Uterus (tissue), 4 donors: ENCODE measurements around the gene CTDSP1. TPM values are rescaled to one million over a fixed set of nuclear protein-coding genes. Genes with fewer than 3 reads are reported as not detected.
A peak's percentile ranks its signal among the peaks of the same experiment; 100 is the strongest.

ENCODE experiments used
- DNase-seq, 2 donors: peaks; one replicate each; pipeline ENCODE4 v3.0.0-alpha.2; 2019 to 2020
- H3K27ac ChIP-seq, 2 donors: fragments of 200-600 bp; sonication (generic); 1 replicate in 1 of 2; 2 replicates in 1 of 2; pipeline ENCODE4 v1.5.1; 2016 to 2018
- H3K27me3 ChIP-seq, 2 donors: fragments of 200-600 bp; sonication (generic); one replicate each; pipeline ENCODE4 v1.5.1; 2018 to 2019; ENCODE audit warnings: control low read depth in 1 of 2
- H3K36me3 ChIP-seq, 2 donors: fragments of 200-600 bp; sonication (generic); one replicate each; pipeline ENCODE4 v1.5.1; 2019; ENCODE audit warnings: control low read depth in 1 of 2
- H3K4me1 ChIP-seq, 2 donors: fragments of 200-600 bp; sonication (generic); one replicate each; pipeline ENCODE4 v1.5.1; 2018 to 2019; ENCODE audit warnings: control low read depth in 1 of 2
- H3K4me3 ChIP-seq, 2 donors: fragments of 200-600 bp; sonication (generic); 1 replicate in 1 of 2; 2 replicates in 1 of 2; pipeline ENCODE4 v1.5.1; 2018 to 2019; ENCODE audit warnings: mild to moderate bottlenecking in 1 of 2
- H3K9me3 ChIP-seq, 2 donors: fragments of 200-600 bp; sonication (generic); one replicate each; pipeline ENCODE4 v1.5.1; 2019; ENCODE audit warnings: control low read depth in 1 of 2
- POLR2A ChIP-seq, 2 donors: fragments of 450-650 bp; IDR thresholded peaks; one replicate each; pipeline ENCODE4 v1.6.1; 2016; ENCODE audit warnings: antibody characterized with exemption in 2 of 2, mild to moderate bottlenecking in 1 of 2, moderate library complexity in 1 of 2
- intact Hi-C: fragments of 100-400 bp; cut with DNase I; formaldehyde crosslinking; loops from one replicate; pipeline ENCODE4 v1.15.1; 2023; ENCODE audit warnings: low total_unique reads
- total RNA-seq, 4 donors: library from RNA; depleted of rRNA in 3 of 4; stranded (reverse); fragments of >200 nt in 3 of 4; gene quantifications; one replicate each; pipeline versions ENCODE4 v1.1.0 to v1.2.4, GENCODE V29; 2014 to 2023
- TF ChIP-seq, protein P1 (sequence below), 4 experiments: fragments of 200-600 bp in 2 of 4; fragments of 450-650 bp in 2 of 4; sonication (generic) in 2 of 4; IDR thresholded peaks; one replicate each; pipeline ENCODE4 v1.5.1; 2016 to 2019; ENCODE audit warnings: antibody characterized with exemption in 4 of 4, mild to moderate bottlenecking in 2 of 4, moderate library complexity in 1 of 4
- donor health status: DM: yes; HTN: yes; CAD: no.

Gene CTDSP1
- total RNA-seq, 4 donors from 2014 or later = 48.8 to 198 (median 76.8) TPM

GRCh38 chr2:218395826-218396687 lies 3.6 kb upstream of the CTDSP1 start:
- no peaks in the 10 kb centered on the region for H3K36me3 ChIP-seq
- no peaks in the 10 kb centered on the region for H3K27me3 ChIP-seq
- no peaks in the 10 kb centered on the region for H3K9me3 ChIP-seq
- intact Hi-C loops = loop anchor here (10.0 kb wide), 1 partner anchor 101 kb away; the partner anchor contains the start of gene TMBIM1
- H3K4me3 ChIP-seq = peak overlapping the region; percentile 95
- TF ChIP-seq POLR2A (IDR thresholded peaks at IDR 0.05) = peak in 1 of 2 donors; percentile 41
- TF ChIP-seq, protein P1, sequence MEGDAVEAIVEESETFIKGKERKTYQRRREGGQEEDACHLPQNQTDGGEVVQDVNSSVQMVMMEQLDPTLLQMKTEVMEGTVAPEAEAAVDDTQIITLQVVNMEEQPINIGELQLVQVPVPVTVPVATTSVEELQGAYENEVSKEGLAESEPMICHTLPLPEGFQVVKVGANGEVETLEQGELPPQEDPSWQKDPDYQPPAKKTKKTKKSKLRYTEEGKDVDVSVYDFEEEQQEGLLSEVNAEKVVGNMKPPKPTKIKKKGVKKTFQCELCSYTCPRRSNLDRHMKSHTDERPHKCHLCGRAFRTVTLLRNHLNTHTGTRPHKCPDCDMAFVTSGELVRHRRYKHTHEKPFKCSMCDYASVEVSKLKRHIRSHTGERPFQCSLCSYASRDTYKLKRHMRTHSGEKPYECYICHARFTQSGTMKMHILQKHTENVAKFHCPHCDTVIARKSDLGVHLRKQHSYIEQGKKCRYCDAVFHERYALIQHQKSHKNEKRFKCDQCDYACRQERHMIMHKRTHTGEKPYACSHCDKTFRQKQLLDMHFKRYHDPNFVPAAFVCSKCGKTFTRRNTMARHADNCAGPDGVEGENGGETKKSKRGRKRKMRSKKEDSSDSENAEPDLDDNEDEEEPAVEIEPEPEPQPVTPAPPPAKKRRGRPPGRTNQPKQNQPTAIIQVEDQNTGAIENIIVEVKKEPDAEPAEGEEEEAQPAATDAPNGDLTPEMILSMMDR (IDR thresholded peaks at IDR 0.05) = peak; percentile 96 to 98 (median 97)
- H3K4me1 ChIP-seq = peaks cover 0 to 5% of the 10 kb centered on the region in 2 donors
- peak; percentile 95 to 97 for DNase-seq
- H3K27ac ChIP-seq = peak overlapping the region; percentile 99

GRCh38 chr2:218396688-218397462 lies 2.8 kb upstream of the CTDSP1 start:
- peaks cover 0 to 13% of the 10 kb centered on the region in 2 donors for H3K4me1 ChIP-seq
- no peaks in the 10 kb centered on the region for H3K36me3 ChIP-seq
- intact Hi-C loops = loop anchor here (10.0 kb wide), 1 partner anchor 102 kb away; the partner anchor contains the start of gene TMBIM1
- no peak for TF ChIP-seq POLR2A (IDR thresholded peaks at IDR 0.05)
- peak overlapping the region; percentile 95 for H3K4me3 ChIP-seq
- peak overlapping the region; percentile 99 for H3K27ac ChIP-seq
- no peaks in the 10 kb centered on the region for H3K27me3 ChIP-seq
- no peaks in the 10 kb centered on the region for H3K9me3 ChIP-seq
- peak; percentile 65 to 76 for DNase-seq

- DNase-seq = no peak
- Histone ChIP-seq H3K4me1 (peaks cover 0 to 19% of the 10 kb centered on the region in 2 donors), H3K9me3 (no peaks in the 10 kb centered on the region), H3K27ac (peak overlapping the region; percentile 99), H3K36me3 (no peaks in the 10 kb centered on the region), H3K27me3 (no peaks in the 10 kb centered on the region), H3K4me3 (peak overlapping the region; percentile 95)
- intact Hi-C loops = loop anchor here (10.0 kb wide), 1 partner anchor 103 kb away; the partner anchor contains the start of gene TMBIM1
- TF ChIP-seq POLR2A (IDR thresholded peaks at IDR 0.05) = no peak
- TF ChIP-seq, protein P1 (IDR thresholded peaks at IDR 0.05) = no peak
These were observed 2.2 kb upstream of the CTDSP1 start for GRCh38 chr2:218397463-218397819.

DNA sequence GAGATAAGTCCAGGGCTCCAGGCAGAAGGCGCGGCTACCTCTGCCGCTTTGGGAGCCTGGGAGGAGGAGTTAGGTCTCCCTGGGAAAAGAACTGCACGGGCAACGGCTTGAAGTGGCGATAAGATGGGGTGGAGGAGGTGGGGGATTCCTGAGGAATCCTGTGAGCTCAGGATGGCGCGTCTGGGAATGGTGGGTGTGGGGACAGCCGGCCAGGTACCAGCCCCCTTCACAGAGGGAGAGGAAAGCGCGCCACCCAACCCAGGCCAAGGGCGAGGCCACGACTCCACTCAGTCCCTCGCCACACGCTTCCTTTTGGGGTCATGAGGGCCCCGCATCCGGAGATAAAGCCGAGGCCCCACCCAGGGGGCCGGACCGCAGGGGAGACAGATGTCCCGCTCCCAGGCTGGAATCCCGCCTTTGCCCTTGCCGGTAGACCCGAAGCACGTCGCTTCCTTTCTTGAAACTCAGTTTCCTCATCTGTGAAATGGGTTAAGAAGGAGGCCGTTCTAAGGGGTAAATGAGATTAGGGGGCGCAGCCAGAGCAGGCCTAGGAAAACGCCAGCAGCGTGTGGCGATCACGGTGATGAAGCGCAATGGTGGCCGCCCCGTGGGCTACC lies 1.7 kb upstream of the CTDSP1 start:
- no peaks in the 10 kb centered on the region for H3K36me3 ChIP-seq
- intact Hi-C loops = loop anchor here (10.0 kb wide), 1 partner anchor 103 kb away; the partner anchor contains the start of gene TMBIM1
- TF ChIP-seq POLR2A (IDR thresholded peaks at IDR 0.05) = no peak
- TF ChIP-seq, protein P1 (IDR thresholded peaks at IDR 0.05) = peak in 1 of 4 experiments; percentile 5
- no peaks in the 10 kb centered on the region for H3K9me3 ChIP-seq
- peak overlapping the region; percentile 95 for H3K4me3 ChIP-seq
- peak overlapping the region; percentile 99 for H3K27ac ChIP-seq
- H3K4me1 ChIP-seq = peaks cover 0 to 23% of the 10 kb centered on the region in 2 donors
- DNase-seq = peak; percentile 72 to 77
- no peaks in the 10 kb centered on the region for H3K27me3 ChIP-seq
